ENCODE measurements around the gene EMILIN3.

EMILIN3 gene

GRCh38 chr20:41391587-41392001 is 25.0 kb upstream of the EMILIN3 start:
- no peak overlapping the region for H2AFZ ChIP-seq (ENCODE audit: low read depth)
- no peak overlapping the region for H3K27ac ChIP-seq
- H3K4me3 ChIP-seq (IDR thresholded peaks at IDR 0.05; ENCODE audit: insufficient read depth, low read depth, low read length), result no peak overlapping the region
- no peaks in the 10 kb centered on the region for H3K27me3 ChIP-seq (ENCODE audit: insufficient read depth, low read depth)
- H3K4me1 ChIP-seq (ENCODE audit: low read depth, poor library complexity, severe bottlenecking), result no peaks in the 10 kb centered on the region
- TF ChIP-seq, protein P1, sequence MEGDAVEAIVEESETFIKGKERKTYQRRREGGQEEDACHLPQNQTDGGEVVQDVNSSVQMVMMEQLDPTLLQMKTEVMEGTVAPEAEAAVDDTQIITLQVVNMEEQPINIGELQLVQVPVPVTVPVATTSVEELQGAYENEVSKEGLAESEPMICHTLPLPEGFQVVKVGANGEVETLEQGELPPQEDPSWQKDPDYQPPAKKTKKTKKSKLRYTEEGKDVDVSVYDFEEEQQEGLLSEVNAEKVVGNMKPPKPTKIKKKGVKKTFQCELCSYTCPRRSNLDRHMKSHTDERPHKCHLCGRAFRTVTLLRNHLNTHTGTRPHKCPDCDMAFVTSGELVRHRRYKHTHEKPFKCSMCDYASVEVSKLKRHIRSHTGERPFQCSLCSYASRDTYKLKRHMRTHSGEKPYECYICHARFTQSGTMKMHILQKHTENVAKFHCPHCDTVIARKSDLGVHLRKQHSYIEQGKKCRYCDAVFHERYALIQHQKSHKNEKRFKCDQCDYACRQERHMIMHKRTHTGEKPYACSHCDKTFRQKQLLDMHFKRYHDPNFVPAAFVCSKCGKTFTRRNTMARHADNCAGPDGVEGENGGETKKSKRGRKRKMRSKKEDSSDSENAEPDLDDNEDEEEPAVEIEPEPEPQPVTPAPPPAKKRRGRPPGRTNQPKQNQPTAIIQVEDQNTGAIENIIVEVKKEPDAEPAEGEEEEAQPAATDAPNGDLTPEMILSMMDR (conservative IDR thresholded peaks at IDR 0.05; ENCODE audit: low read depth, low read length), result no peak
- H3K79me2 ChIP-seq (ENCODE audit: insufficient read depth, low read depth), result no peaks in the 10 kb centered on the region
- no peak overlapping the region for H3K9ac ChIP-seq
- H3K4me2 ChIP-seq, result no peak overlapping the region
- H4K20me1 ChIP-seq (ENCODE audit: insufficient read depth), result no peaks in the 10 kb centered on the region
- H3K36me3 ChIP-seq (ENCODE audit: insufficient read depth), result no peaks in the 10 kb centered on the region

DNA sequence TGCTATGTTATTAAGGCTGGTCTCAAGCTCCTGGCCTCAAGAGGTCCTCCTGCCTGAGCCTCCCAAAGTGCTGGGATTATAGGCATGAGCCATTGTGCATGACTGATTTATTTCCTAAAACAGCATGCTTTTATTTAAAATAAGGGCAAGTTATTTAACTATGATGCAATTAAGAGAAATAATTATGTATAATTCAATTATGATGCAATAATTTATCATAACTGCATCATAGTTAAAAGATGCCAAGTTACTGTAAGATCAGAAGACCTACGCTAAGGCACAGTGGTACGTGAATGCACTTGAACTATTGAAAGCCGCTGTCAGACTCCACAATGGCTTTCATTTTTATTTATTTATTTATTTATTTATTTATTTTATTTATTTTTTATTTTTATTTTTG is 24.3 kb upstream of the EMILIN3 start:
- no peaks in the 10 kb centered on the region for H3K27me3 ChIP-seq (ENCODE audit: insufficient read depth, low read depth)
- no peaks in the 10 kb centered on the region for H4K20me1 ChIP-seq (ENCODE audit: insufficient read depth)
- no peaks in the 10 kb centered on the region for H3K79me2 ChIP-seq (ENCODE audit: insufficient read depth, low read depth)
- H3K9ac ChIP-seq, result no peak overlapping the region
- no peak overlapping the region for H3K4me2 ChIP-seq
- no peak overlapping the region for H3K4me3 ChIP-seq (IDR thresholded peaks at IDR 0.05; ENCODE audit: insufficient read depth, low read depth, low read length)
- no peak overlapping the region for H2AFZ ChIP-seq (ENCODE audit: low read depth)
- no peaks in the 10 kb centered on the region for H3K36me3 ChIP-seq (ENCODE audit: insufficient read depth)
- H3K4me1 ChIP-seq (ENCODE audit: low read depth, poor library complexity, severe bottlenecking), result no peaks in the 10 kb centered on the region
- H3K27ac ChIP-seq, result no peak overlapping the region
- TF ChIP-seq, protein P1 (conservative IDR thresholded peaks at IDR 0.05; ENCODE audit: low read depth, low read length), result no peak

DNA sequence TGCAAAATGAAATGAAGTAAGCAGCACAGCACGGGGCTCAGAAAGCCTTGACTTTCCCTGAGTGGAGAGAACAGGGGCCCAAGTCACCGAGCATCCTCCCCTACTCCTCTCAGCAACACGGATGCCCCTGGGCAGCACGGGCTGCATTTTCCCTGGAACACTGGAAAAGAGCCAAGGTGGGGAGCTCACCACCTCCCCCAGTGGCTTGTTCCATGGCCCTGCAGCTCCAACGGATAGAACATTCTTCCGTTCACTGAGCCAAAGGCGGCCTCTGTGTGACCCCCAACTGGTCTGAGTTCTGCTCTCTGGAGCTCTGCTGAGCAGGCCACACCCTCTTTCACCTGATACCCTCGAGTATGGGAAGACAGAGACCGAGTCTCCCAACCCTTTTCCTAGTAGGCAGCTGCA is 20.8 kb upstream of the EMILIN3 start:
- TF ChIP-seq, protein P1 (conservative IDR thresholded peaks at IDR 0.05; ENCODE audit: low read depth, low read length), result no peak
- H3K27ac ChIP-seq, result no peak overlapping the region
- H3K9ac ChIP-seq, result no peak overlapping the region

DNA sequence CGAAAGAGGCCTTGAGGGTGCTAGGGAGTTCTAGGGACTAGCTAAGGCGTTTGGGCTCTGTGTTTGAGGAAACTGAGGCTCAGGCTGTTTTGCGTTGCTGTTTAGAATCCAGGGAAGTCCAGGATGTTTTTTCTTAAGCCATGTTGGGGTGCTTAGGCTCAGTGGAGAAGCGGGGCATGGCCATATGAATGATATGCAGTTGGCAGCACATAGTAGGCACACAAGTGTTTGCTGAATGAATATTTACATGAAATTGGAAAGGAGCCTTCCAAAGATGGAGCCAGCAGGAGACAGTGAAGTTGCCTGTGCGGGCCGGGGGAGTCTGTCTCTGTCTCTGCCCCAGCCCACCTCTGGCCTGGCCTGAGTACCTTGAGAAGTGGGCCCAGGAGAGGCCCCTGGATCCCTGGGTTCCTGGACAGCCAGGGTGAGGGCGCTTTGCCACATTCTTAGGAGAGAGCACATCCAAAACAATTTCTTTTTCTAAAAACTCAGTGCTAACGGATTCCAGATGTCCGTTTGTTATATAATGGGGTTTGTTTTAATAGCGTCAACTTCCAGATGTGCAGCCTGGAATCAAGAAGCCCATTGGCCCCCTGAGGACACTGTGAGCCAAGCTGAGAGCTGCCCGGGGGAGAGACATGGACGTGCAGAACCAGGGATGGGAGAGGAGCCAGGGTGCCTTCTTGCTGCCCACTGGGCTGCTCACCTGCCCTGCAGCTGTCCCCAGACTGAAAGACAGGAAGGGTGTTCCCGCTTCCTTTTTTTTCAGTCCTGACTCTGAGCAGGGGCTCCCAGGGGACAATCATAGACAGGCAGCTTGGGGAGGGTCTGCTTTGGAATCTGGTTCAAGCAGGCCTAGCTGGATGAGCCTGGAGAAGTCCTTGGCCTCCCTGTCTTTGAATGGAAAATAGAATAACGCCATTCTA is 20.1 kb upstream of the EMILIN3 start:
- no peaks in the 10 kb centered on the region for H3K27me3 ChIP-seq (ENCODE audit: insufficient read depth, low read depth)
- H3K27ac ChIP-seq, result no peak overlapping the region
- H3K36me3 ChIP-seq (ENCODE audit: insufficient read depth), result no peaks in the 10 kb centered on the region
- no peak overlapping the region for H2AFZ ChIP-seq (ENCODE audit: low read depth)
- H3K4me1 ChIP-seq (ENCODE audit: low read depth, poor library complexity, severe bottlenecking), result no peaks in the 10 kb centered on the region
- H3K9ac ChIP-seq, result no peak overlapping the region
- H3K79me2 ChIP-seq (ENCODE audit: insufficient read depth, low read depth), result no peaks in the 10 kb centered on the region
- no peak overlapping the region for H3K4me3 ChIP-seq (IDR thresholded peaks at IDR 0.05; ENCODE audit: insufficient read depth, low read depth, low read length)
- TF ChIP-seq, protein P1 (conservative IDR thresholded peaks at IDR 0.05; ENCODE audit: low read depth, low read length), result no peak
- no peaks in the 10 kb centered on the region for H4K20me1 ChIP-seq (ENCODE audit: insufficient read depth)
- H3K4me2 ChIP-seq, result no peak overlapping the region

More for the DNA sequence above, 20.8 kb upstream of the EMILIN3 start:
- no peaks in the 10 kb centered on the region for H3K4me1 ChIP-seq (ENCODE audit: low read depth, poor library complexity, severe bottlenecking)
- H3K36me3 ChIP-seq (ENCODE audit: insufficient read depth), result no peaks in the 10 kb centered on the region
- no peak overlapping the region for H3K4me3 ChIP-seq (IDR thresholded peaks at IDR 0.05; ENCODE audit: insufficient read depth, low read depth, low read length)
- no peaks in the 10 kb centered on the region for H4K20me1 ChIP-seq (ENCODE audit: insufficient read depth)
- no peak overlapping the region for H3K4me2 ChIP-seq
- H2AFZ ChIP-seq (ENCODE audit: low read depth), result no peak overlapping the region
- no peaks in the 10 kb centered on the region for H3K27me3 ChIP-seq (ENCODE audit: insufficient read depth, low read depth)
- no peaks in the 10 kb centered on the region for H3K79me2 ChIP-seq (ENCODE audit: insufficient read depth, low read depth)
